Measurements from ENCODE around the gene TEX19. TPM values are rescaled to one million over a fixed set of nuclear protein-coding genes. Genes with fewer than 3 reads are reported as not detected.

TEX19 gene
- total and polyA plus RNA-seq, 10 of the 15 experiments (the other 5 are each of a cell fraction or from before 2014, with no cell fraction given), result 0.03 to 0.32 (median 0.13) TPM; not detected in 3

- CTCF ChIA-PET, result interaction anchor here (0.7 to 2.1 kb wide), 4 partner anchors 8 to 189 kb away, joined by 3 to 8 read pairs (median 4); no protein-coding TSS in a partner anchor
- in situ Hi-C loops (cut with MboI), result no loop called here
- no peak overlapping the region for H3K4me2 ChIP-seq (ENCODE audit: control insufficient read depth, insufficient read depth)
Observed at GRCh38 chr17:82344175-82344907, 14.7 kb upstream of the TEX19 start.

More at GRCh38 chr17:82344175-82344907, 14.7 kb upstream of the TEX19 start:
- no TSS peak for BruUV-seq (replicated peaks)
- intact Hi-C loops (cut with micrococcal nuclease; ENCODE audit: unreplicated experiment), result no loop called here
- TF ChIP-seq POLR2AphosphoS2 (IDR thresholded peaks at IDR 0.05; ENCODE audit: low read depth, low read length), result no peak
- TF ChIP-seq IKZF1 (conservative IDR thresholded peaks at IDR 0.05), result no peak
- TF ChIP-seq POU2F2 (IDR thresholded peaks at IDR 0.05; ENCODE audit: borderline replicate concordance, low read depth, low read length), result no peak
- no peak for TF ChIP-seq MLLT1 (IDR thresholded peaks at IDR 0.05)
- no peak for TF ChIP-seq SIX5 (IDR thresholded peaks at IDR 0.05; ENCODE audit: low read depth, low read length, severe bottlenecking)
- no peak for TF ChIP-seq SRF (IDR thresholded peaks at IDR 0.05; ENCODE audit: low read depth in 2 of 2, low read length in 2 of 2)
- TF ChIP-seq NBN (IDR thresholded peaks at IDR 0.05), result no peak
- TF ChIP-seq CEBPB (IDR thresholded peaks at IDR 0.05; ENCODE audit: borderline replicate concordance in 1 of 2, low read depth in 2 of 2, low read length in 2 of 2), result no peak
- TF ChIP-seq BCL11A (IDR thresholded peaks at IDR 0.05; ENCODE audit: low read depth, low read length), result no peak
- TF ChIP-seq RAD21 (IDR thresholded peaks at IDR 0.05; ENCODE audit: insufficient read depth, low read depth, low read length), result no peak
- no peak for TF ChIP-seq SIN3A (IDR thresholded peaks at IDR 0.05; ENCODE audit: low read depth, low read length)
- TF ChIP-seq IRF5 (IDR thresholded peaks at IDR 0.05; ENCODE audit: borderline replicate concordance), result no peak
- TF ChIP-seq CBX3 (IDR thresholded peaks at IDR 0.05; ENCODE audit: borderline replicate concordance, low read depth), result no peak
- H3K9me3 ChIP-seq (replicated peaks; ENCODE audit: control insufficient read depth, insufficient read depth, low read length), result no peaks in the 10 kb centered on the region
- H2AFZ ChIP-seq (ENCODE audit: control insufficient read depth, low read depth, low read length), result no peak overlapping the region
- H3K4me3 ChIP-seq, result no peak overlapping the region
- POLR2A ChIA-PET, result interaction anchor here (0.7 to 1.2 kb wide), 2 partner anchors 11 to 22 kb away, joined by 3 read pairs; partner anchors contain the start of gene SECTM1
- no peaks in the 10 kb centered on the region for H3K27me3 ChIP-seq (replicated peaks in 1 of 2; ENCODE audit: control insufficient read depth in 2 of 2, insufficient read depth in 2 of 2, low read length in 1 of 2)
- ATAC-seq, result no peak
- H3K79me2 ChIP-seq (ENCODE audit: control insufficient read depth, insufficient read depth, low read length), result no peaks in the 10 kb centered on the region
- RAD21 ChIA-PET (ENCODE audit: unreplicated experiment), result interaction anchor here (0.7 to 1.0 kb wide), 3 partner anchors 12 to 260 kb away, joined by 3 read pairs; no protein-coding TSS in a partner anchor
- 47% methylated on average over 23 of the region's 24 CpGs for WGBS (ENCODE audit: insufficient coverage, insufficient replicate concordance, low lambda C conversion rate, missing lambda C conversion rate)
- FAIRE-seq, result no peak
- SMC1A ChIA-PET (ENCODE audit: uncharacterized antibody, unreplicated experiment), result interaction anchor here (1.2 kb wide), 1 partner anchor 138 kb away, joined by 4 read pairs; no protein-coding TSS in a partner anchor
- no peaks in the 10 kb centered on the region for H3K36me3 ChIP-seq (ENCODE audit: control insufficient read depth in 2 of 2, insufficient read depth in 2 of 2, low read length in 1 of 2)
- no peak overlapping the region for H3K9ac ChIP-seq (ENCODE audit: control insufficient read depth, insufficient read depth, low read length)
- no peak for DNase-seq (ENCODE audit: low read depth, low spot score)
- no peaks in the 10 kb centered on the region for H3K4me1 ChIP-seq (ENCODE audit: control insufficient read depth, insufficient read depth, low read length)
- H3K27ac ChIP-seq (ENCODE audit: control insufficient read depth, insufficient read depth), result no peak overlapping the region
- H4K20me1 ChIP-seq (ENCODE audit: control insufficient read depth, insufficient read depth), result no peaks in the 10 kb centered on the region
